Naive B cell (primary cell): ENCODE data around the gene MYO3B. TPM values are rescaled to one million over a fixed set of nuclear protein-coding genes. Genes with fewer than 3 reads are reported as not detected.
A peak's percentile ranks its signal among the peaks of the same experiment; 100 is the strongest.

Experiments used
- ATAC-seq, 2 donors: fragments of 150-1000 bp; cut with Tn5 transposase; 2 replicates each; pipeline ENCODE4 v1.10.0; 2021; ENCODE audit warnings: low read depth in 2 of 2, mild to moderate bottlenecking in 2 of 2, moderate library complexity in 2 of 2
- DNase-seq: peaks from one replicate; pipeline ENCODE4 v3.0.0; 2022
- H3K27ac Mint-ChIP-seq, 6 donors: one replicate each; pipeline ENCODE4 v1.8.0; 2020 to 2022; ENCODE audit warnings: mild to moderate bottlenecking in 6 of 6, mixed read lengths in 6 of 6, moderate library complexity in 5 of 6, inconsistent platforms in 2 of 6
- H3K27me3 Mint-ChIP-seq, 3 donors: one replicate each; pipeline ENCODE4 v1.8.0; 2021 to 2022; ENCODE audit warnings: mixed read lengths in 3 of 3, mild to moderate bottlenecking in 1 of 3
- H3K36me3 Mint-ChIP-seq, 2 donors: one replicate each; pipeline ENCODE4 v1.8.0; 2020 to 2022; ENCODE audit warnings: mixed read lengths in 2 of 2, inconsistent platforms in 1 of 2, mild to moderate bottlenecking in 1 of 2
- H3K4me1 Mint-ChIP-seq, 3 donors: one replicate each; pipeline ENCODE4 v1.8.0; 2020 to 2022; ENCODE audit warnings: mixed read lengths in 3 of 3, inconsistent platforms in 1 of 3, mild to moderate bottlenecking in 1 of 3, moderate library complexity in 1 of 3
- H3K4me3 Mint-ChIP-seq, 8 donors: one replicate each; pipeline ENCODE4 v1.8.0; 2020 to 2022; ENCODE audit warnings: mild to moderate bottlenecking in 8 of 8, mixed read lengths in 8 of 8, moderate library complexity in 8 of 8, inconsistent platforms in 2 of 8
- H3K9me3 Mint-ChIP-seq, 7 donors: one replicate each; pipeline ENCODE4 v1.8.0; 2020 to 2022; ENCODE audit warnings: mixed read lengths in 7 of 7, mild to moderate bottlenecking in 5 of 7, inconsistent platforms in 2 of 7, moderate library complexity in 1 of 7
- polyA plus RNA-seq, 6 donors: library from polyadenylated mRNA; unstranded; fragments of 300-500 nt; fragmentation: Illumina TruSeq; gene quantifications; one replicate each; pipeline ENCODE4 v1.2.3, GENCODE V29; 2021; ENCODE audit warnings: low read depth in 6 of 6

MYO3B gene
- polyA plus RNA-seq = not detected

DNA sequence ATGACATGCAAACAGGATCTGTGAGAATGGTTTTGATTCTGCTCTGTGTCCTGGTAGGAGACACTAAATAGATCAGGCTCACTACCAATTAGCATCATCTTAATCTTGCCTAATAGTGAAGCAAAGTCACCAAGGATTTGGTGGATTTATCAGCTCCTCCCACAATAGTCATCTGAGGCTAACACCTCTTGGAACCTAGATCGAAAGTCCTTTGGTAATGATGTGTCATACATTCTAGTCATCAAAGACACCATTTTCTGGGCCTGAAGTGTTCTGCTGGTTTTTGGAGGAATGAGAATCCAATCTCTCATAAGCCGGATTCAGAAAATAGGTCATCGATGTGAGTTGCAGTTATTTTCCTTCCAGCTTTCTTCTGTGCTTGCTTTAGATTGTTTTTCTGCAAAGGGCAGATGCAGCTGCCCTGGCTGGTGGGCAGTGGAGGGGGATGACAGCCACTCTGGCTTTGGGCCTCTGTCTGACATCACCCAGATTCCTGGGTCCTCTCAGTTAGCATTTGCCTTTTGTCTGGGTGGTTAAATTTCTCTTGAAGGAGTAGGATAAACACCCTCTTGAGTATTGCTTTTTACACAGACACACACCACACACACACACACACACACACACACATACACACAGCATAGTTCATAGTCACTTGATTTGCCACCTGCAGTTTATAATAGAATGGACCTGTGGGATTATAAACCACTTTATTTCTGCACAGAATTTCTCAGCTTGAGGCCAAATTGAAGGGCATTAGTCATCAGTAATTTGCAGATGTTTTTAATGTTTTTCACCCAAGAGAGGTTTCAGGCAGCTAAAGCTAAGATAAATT is at the start of gene MYO3B:
Gene MYO3B (plus strand): TSS at position 198 of the 832 bp plus-strand sequence. CDS start 141 bp downstream, at position 339.
- H3K4me1 Mint-ChIP-seq = no peaks in the 10 kb centered on the region
- H3K4me3 Mint-ChIP-seq = no peak within 1 kb of the TSS
- DNase-seq (no peak), ATAC-seq (no peak)
- H3K27ac Mint-ChIP-seq = peak within 1 kb of the TSS in 1 of 6 donors; percentile 58
- H3K9me3 Mint-ChIP-seq = no peaks in the 10 kb centered on the region
- H3K36me3 Mint-ChIP-seq = no peaks in the 10 kb centered on the region
- no peaks in the 10 kb centered on the region for H3K27me3 Mint-ChIP-seq

DNA sequence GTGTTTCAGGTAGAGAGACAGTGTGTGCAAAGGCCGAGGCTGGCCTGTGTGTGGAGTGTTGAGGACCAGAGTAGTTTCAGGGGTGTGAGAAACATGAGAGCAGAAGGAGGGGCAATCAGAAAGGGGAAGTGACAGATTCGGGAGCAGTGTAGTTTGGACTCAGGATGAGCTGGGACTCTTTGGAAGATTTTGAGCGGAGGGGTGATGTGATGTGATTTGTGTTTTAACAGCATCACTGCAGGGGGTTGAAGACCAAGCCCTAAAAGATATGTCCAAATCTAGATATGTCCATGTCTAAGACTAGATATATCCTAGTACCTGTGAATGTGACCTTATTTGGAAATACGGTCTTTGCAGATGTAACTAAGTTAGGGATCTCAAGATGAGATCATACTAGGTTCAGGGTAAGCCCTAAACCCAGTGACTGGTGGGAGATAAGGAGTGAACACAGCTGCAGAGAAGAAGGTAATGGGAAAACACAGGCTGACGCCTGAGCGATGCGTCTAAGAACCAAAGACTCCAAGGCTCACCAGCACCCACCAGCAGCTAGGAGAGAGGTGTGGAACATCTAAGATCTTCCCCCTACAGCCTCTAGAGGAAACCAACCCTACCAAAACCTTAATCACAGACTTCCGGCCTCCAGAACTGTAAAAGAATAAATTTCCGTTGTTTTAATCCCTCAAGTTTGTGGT is 38.5 kb upstream of the MYO3B start:
- peak overlapping the region in 2 of 6 donors; percentile 3 to 64 for H3K27ac Mint-ChIP-seq
- H3K4me3 Mint-ChIP-seq = no peak overlapping the region

GRCh38 chr2:170140561-170140960 is 37.4 kb upstream of the MYO3B start:
- ATAC-seq (no peak), DNase-seq (no peak)
- Mint-ChIP-seq H3K27ac (peak overlapping the region in 3 of 6 donors; percentile 19 to 44 (median 30)), H3K4me3 (no peak overlapping the region), H3K4me1 (no peaks in the 10 kb centered on the region), H3K27me3 (no peaks in the 10 kb centered on the region), H3K36me3 (no peaks in the 10 kb centered on the region), H3K9me3 (peaks cover 0 to 5% (median 0%) of the 10 kb centered on the region in 7 donors)

More for the DNA sequence above, 38.5 kb upstream of the MYO3B start:
- H3K9me3 Mint-ChIP-seq = peaks cover 0 to 8% (median 0%) of the 10 kb centered on the region in 7 donors
- DNase-seq (no peak), ATAC-seq (no peak)
- H3K4me1 Mint-ChIP-seq = no peaks in the 10 kb centered on the region
- no peaks in the 10 kb centered on the region for H3K36me3 Mint-ChIP-seq
- H3K27me3 Mint-ChIP-seq = no peaks in the 10 kb centered on the region

DNA sequence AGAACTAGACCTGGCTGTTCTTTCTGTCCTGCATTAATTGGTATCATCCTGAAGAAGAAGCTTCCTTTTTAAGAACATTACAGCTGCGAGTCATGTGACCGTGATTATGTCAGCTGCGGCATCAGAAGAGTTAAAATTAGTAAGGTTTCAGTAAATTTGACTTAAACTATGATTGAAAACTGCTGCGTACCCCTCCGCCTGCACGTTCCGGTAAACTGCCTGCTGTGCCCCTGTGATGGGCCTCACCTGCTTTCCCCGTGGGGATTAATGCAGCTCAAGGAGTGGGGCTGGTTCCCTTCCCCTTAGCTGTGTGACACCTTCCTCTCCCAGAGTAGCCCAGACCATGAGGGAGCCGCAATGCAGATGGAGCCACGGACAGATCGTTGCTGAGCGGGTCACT is 36.1 kb upstream of the MYO3B start:
- Mint-ChIP-seq H3K27me3 (no peaks in the 10 kb centered on the region), H3K36me3 (no peaks in the 10 kb centered on the region), H3K4me1 (no peaks in the 10 kb centered on the region), H3K4me3 (no peak overlapping the region), H3K9me3 (peaks cover 0 to 2% (median 0%) of the 10 kb centered on the region in 7 donors), H3K27ac (no peak overlapping the region)
- DNase-seq = no peak
- ATAC-seq = no peak

DNA sequence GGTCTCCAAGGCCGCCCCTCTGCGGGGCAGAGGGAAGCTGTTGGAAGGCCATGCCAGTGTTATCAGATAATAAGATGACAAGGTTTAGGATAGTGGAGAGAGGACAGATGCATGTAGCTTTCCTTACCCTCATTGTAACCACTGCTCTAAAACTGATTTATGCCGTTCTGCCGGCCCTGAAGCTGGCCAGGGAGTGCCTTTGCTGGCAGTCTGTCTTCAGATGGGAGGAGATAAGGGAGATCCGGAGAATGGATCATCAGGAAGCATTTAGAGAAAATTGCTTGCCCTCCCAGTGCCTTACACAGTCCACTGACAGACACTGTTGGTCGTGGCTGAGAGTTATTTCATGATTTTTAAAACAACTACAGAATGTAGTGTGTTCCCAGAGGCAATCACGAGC is 35.4 kb upstream of the MYO3B start:
- H3K27ac Mint-ChIP-seq = no peak overlapping the region
- H3K4me1 Mint-ChIP-seq = no peaks in the 10 kb centered on the region
- DNase-seq (no peak), ATAC-seq (no peak)
- H3K9me3 Mint-ChIP-seq = no peaks in the 10 kb centered on the region
- no peak overlapping the region for H3K4me3 Mint-ChIP-seq
- no peaks in the 10 kb centered on the region for H3K36me3 Mint-ChIP-seq
- H3K27me3 Mint-ChIP-seq = no peaks in the 10 kb centered on the region

DNA sequence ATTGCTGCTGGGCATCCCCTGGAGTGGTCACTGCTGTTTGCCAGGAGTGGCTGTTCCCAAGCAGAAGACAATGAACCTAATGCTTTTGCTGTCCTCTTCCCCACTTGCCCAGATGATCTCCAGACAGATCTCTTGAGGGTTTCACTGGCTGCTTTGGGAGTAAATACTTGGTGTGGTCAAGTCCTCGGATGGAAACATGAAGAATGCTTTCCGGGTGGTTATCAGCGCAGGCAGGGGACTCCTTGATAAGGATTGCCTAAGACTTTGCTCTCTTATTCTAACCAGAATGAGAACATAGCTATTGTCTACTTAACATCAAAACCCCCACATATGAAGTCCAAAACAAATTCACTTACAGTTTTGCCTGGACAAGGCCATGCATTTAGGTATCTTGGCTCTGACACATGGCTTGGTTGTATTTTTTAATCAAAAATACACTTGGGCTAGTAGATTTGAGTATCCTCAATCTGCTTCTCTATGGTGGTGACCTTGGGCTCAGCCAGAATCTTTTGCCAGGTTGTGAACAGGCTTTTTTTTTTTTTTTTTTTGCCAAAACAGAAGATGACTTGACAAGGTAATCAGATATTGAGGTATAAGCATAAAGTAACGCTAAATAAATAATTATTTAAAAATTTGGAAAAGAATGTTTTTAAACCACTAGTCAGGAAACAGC is 34.8 kb upstream of the MYO3B start:
- Mint-ChIP-seq H3K27ac (no peak overlapping the region), H3K4me3 (no peak overlapping the region), H3K36me3 (no peaks in the 10 kb centered on the region), H3K27me3 (no peaks in the 10 kb centered on the region), H3K9me3 (peaks cover 0 to 2% (median 0%) of the 10 kb centered on the region in 7 donors), H3K4me1 (no peaks in the 10 kb centered on the region)
- ATAC-seq (no peak), DNase-seq (no peak)

DNA sequence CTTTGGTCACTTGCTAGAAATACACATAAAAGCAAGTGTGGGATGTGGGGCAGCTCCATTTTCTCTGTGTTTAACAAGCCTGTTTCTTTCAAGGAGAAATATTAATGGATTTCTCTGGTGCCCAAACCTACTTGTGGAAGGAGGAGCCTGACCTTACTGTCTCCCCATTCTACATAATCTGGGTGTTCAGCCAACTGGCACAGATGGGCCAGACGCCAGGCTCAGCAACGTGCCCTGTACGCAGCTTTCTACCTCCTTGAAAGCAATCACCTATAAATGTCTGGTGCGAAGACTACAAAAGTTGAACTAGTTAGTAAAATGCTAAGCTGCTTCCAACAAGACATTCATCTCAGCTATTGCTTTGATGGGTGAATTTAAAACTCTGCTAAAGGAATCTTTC is 33.2 kb upstream of the MYO3B start:
- DNase-seq (no peak), ATAC-seq (no peak)
- H3K9me3 Mint-ChIP-seq = peaks cover 0 to 3% (median 0%) of the 10 kb centered on the region in 7 donors
- H3K36me3 Mint-ChIP-seq = no peaks in the 10 kb centered on the region
- no peak overlapping the region for H3K4me3 Mint-ChIP-seq
- H3K27me3 Mint-ChIP-seq = no peaks in the 10 kb centered on the region
- H3K27ac Mint-ChIP-seq = no peak overlapping the region
- H3K4me1 Mint-ChIP-seq = no peaks in the 10 kb centered on the region

DNA sequence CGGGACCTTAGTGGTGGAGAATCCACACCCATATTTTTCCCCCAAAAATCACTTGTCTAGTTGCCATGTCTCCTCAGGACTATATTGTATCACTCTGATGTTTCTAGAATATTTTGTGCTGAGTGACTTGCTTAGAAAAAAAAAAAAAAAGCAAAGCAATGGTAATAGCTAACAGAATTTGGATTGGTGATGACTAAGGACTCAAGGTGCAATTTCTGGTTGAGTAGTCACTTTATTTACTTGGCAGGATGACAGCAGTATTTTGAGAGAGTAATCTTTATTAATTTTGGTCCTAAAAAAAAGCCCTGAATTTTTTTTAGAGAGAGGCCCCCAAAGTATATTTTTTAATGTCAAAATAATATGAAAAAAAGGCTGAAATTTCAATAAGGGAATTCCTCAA is 32.8 kb upstream of the MYO3B start:
- Mint-ChIP-seq H3K27ac (no peak overlapping the region), H3K9me3 (peaks cover 0 to 3% (median 0%) of the 10 kb centered on the region in 7 donors), H3K36me3 (no peaks in the 10 kb centered on the region)

DNA sequence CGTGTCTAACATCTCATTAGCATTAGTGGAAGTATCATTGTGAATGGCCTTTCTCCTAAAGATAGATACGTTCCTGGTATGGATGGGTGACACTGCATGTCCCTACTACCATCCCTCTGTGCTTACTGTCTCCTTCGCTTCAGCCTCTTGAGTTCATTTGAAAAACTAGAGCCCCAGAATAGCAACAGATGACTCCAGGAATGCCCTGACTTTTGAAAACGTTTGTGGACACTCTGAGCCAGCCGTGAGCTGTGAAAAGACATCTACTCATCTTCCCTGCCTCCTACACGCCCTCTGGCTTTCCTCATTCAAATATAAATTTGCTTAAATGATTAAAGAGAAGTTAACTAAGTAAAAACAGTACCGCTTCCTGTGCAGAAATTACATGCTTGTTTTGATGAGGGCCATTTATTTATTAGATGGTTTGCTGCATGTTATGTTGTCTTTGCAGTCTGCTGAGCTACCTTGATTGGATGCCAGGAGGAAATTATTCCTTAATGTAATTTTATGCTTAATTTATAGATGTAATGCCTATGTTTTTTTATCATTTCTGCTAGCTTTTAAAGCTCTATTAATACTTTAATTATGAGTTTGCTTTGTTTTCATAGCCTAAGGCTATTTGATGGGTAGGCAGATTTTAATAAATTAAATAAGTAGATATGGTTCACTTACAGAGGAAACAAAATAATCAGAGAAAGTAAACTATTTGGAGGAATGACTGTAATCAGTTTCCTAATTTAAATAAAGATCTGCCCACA is 32.1 kb upstream of the MYO3B start:
- Mint-ChIP-seq H3K27me3 (no peaks in the 10 kb centered on the region), H3K27ac (no peak overlapping the region), H3K36me3 (no peaks in the 10 kb centered on the region), H3K4me1 (no peaks in the 10 kb centered on the region), H3K9me3 (peaks cover 0 to 3% (median 0%) of the 10 kb centered on the region in 7 donors), H3K4me3 (no peak overlapping the region)
- DNase-seq (no peak), ATAC-seq (no peak)

More for the DNA sequence above, 32.8 kb upstream of the MYO3B start:
- H3K4me1 Mint-ChIP-seq = no peaks in the 10 kb centered on the region
- H3K4me3 Mint-ChIP-seq = no peak overlapping the region
- DNase-seq (no peak), ATAC-seq (no peak)
- no peaks in the 10 kb centered on the region for H3K27me3 Mint-ChIP-seq

GRCh38 chr2:170146784-170147183 is 31.2 kb upstream of the MYO3B start:
- ATAC-seq = no peak
- Mint-ChIP-seq H3K36me3 (no peaks in the 10 kb centered on the region), H3K9me3 (peaks cover 0 to 4% (median 0%) of the 10 kb centered on the region in 7 donors), H3K4me1 (no peaks in the 10 kb centered on the region), H3K27me3 (no peaks in the 10 kb centered on the region), H3K27ac (no peak overlapping the region), H3K4me3 (no peak overlapping the region)
- no peak for DNase-seq

DNA sequence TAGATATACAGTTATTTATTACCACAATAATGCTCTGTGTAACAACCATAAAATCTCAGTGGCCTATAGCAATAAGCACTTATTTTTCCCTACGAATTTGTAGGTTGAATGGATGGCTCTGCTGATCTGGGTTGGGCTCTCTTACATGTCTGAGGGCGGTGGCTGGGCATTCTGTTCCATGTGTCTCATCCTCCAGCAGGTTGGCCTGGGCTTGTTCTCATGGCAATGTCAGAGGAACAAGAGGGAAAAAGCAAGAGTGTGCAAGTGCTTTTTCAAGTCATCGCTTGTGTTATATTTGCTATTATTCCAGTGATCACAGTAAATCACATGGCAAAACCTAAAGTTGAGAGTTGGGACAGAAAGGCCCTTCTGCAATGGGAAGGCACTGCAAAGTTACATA is 30.4 kb upstream of the MYO3B start:
- no peak overlapping the region for H3K4me3 Mint-ChIP-seq
- H3K36me3 Mint-ChIP-seq = no peaks in the 10 kb centered on the region
- no peak for ATAC-seq
- no peaks in the 10 kb centered on the region for H3K4me1 Mint-ChIP-seq
- DNase-seq = no peak
- H3K27ac Mint-ChIP-seq = no peak overlapping the region
- peaks cover 0 to 4% (median 0%) of the 10 kb centered on the region in 7 donors for H3K9me3 Mint-ChIP-seq
- H3K27me3 Mint-ChIP-seq = no peaks in the 10 kb centered on the region

GRCh38 chr2:170148161-170148560 is 29.8 kb upstream of the MYO3B start:
- H3K27me3 Mint-ChIP-seq = no peaks in the 10 kb centered on the region
- peaks cover 0 to 5% (median 0%) of the 10 kb centered on the region in 7 donors for H3K9me3 Mint-ChIP-seq
- ATAC-seq (no peak), DNase-seq (no peak)
- no peaks in the 10 kb centered on the region for H3K36me3 Mint-ChIP-seq
- H3K27ac Mint-ChIP-seq = no peak overlapping the region
- H3K4me3 Mint-ChIP-seq = no peak overlapping the region
- no peaks in the 10 kb centered on the region for H3K4me1 Mint-ChIP-seq

DNA sequence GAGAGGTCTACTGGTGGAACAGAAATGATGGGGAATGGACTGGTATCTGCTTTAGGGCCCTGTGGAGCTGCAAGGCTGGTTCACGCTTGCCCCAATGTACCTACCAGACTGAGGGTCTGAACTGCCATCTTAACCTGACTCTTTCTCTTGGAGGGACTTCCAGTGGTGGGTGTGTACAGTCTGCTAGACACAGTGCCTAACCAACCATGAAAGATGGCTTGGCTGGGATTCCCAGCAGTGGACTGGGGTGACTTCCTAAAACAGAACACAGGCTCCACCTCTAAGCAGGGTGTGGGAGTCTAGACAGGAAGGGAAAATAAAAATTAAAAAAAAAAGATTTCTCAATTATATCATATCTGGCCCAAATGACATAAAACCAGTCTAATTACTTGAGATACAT is 25.5 kb upstream of the MYO3B start:
- H3K36me3 Mint-ChIP-seq = no peaks in the 10 kb centered on the region
- ATAC-seq (no peak), DNase-seq (no peak)
- H3K27ac Mint-ChIP-seq = no peak overlapping the region
- H3K27me3 Mint-ChIP-seq = peaks cover 0 to 8% (median 5%) of the 10 kb centered on the region in 3 donors
- no peaks in the 10 kb centered on the region for H3K4me1 Mint-ChIP-seq
- no peak overlapping the region for H3K4me3 Mint-ChIP-seq
- H3K9me3 Mint-ChIP-seq = peaks cover 0 to 10% (median 0%) of the 10 kb centered on the region in 7 donors
